ENCODE measurements around the gene PTPN3. TPM values are rescaled to one million over a fixed set of nuclear protein-coding genes. Genes with fewer than 3 reads are reported as not detected.

Gene PTPN3
- total and polyA plus RNA-seq, 10 of the 15 experiments (the other 5 are each of a cell fraction or from before 2014, with no cell fraction given): 0.18 to 1.3 (median 0.39) TPM

GRCh38 chr9:109421026-109421970 is 76.8 kb downstream of the PTPN3 start:
- no peaks in the 10 kb centered on the region for H3K9me3 ChIP-seq (replicated peaks; ENCODE audit: control insufficient read depth, insufficient read depth, low read length)
- in situ Hi-C loops (cut with MboI) (no loop called here), intact Hi-C loops (cut with micrococcal nuclease; ENCODE audit: unreplicated experiment) (no loop called here)
- H2AFZ ChIP-seq (ENCODE audit: control insufficient read depth, low read depth, low read length): no peak overlapping the region
- H3K9ac ChIP-seq (ENCODE audit: control insufficient read depth, insufficient read depth, low read length): no peak overlapping the region
- ChIA-PET RAD21 (ENCODE audit: unreplicated experiment) (interaction anchor here (1.8 to 4.5 kb wide), 3 partner anchors 10 to 19 kb away, joined by 19 to 24 read pairs (median 20); no protein-coding TSS in a partner anchor), POLR2A (interaction anchor here (2.0 to 3.8 kb wide), 4 partner anchors 8 to 21 kb away, joined by 5 to 11 read pairs (median 8); no protein-coding TSS in a partner anchor), CTCF (interaction anchor here (1.0 to 17.7 kb wide), 6 partner anchors 9 to 48 kb away, joined by 3 to 214 read pairs (median 12); no protein-coding TSS in a partner anchor), SMC1A (ENCODE audit: uncharacterized antibody, unreplicated experiment) (interaction anchor here (2.1 to 7.8 kb wide), 6 partner anchors 10 to 48 kb away, joined by 7 to 65 read pairs (median 16); no protein-coding TSS in a partner anchor)
- H3K4me3 ChIP-seq: no peak overlapping the region
- DNase-seq (ENCODE audit: low read depth, low spot score): no peak
- no peak overlapping the region for H3K27ac ChIP-seq (ENCODE audit: control insufficient read depth, insufficient read depth)
- TF ChIP-seq POLR2AphosphoS5 (IDR thresholded peaks at IDR 0.05; ENCODE audit: low read length): no peak
- TF ChIP-seq PML (IDR thresholded peaks at IDR 0.05; ENCODE audit: low read length): no peak
- no peak overlapping the region for H3K4me2 ChIP-seq (ENCODE audit: control insufficient read depth, insufficient read depth)
- H4K20me1 ChIP-seq (ENCODE audit: control insufficient read depth, insufficient read depth): no peaks in the 10 kb centered on the region
- no peaks in the 10 kb centered on the region for H3K36me3 ChIP-seq (ENCODE audit: control insufficient read depth in 2 of 2, insufficient read depth in 2 of 2, low read length in 1 of 2)
- BruUV-seq (replicated peaks): no TSS peak
- FAIRE-seq: no peak
- H3K4me1 ChIP-seq (ENCODE audit: control insufficient read depth, insufficient read depth, low read length): peaks cover 54% of the 10 kb centered on the region
- WGBS (ENCODE audit: insufficient coverage, insufficient replicate concordance, low lambda C conversion rate, missing lambda C conversion rate): 98% methylated on average over 13 of the region's 13 CpGs
- no peak for ATAC-seq
- no peaks in the 10 kb centered on the region for H3K27me3 ChIP-seq (replicated peaks in 1 of 2; ENCODE audit: control insufficient read depth in 2 of 2, insufficient read depth in 2 of 2, low read length in 1 of 2)
- no peaks in the 10 kb centered on the region for H3K79me2 ChIP-seq (ENCODE audit: control insufficient read depth, insufficient read depth, low read length)

GRCh38 chr9:109419531-109419930 is 78.6 kb downstream of the PTPN3 start:
- ChIA-PET CTCF (interaction anchor here (0.9 to 17.7 kb wide), 7 partner anchors 9 to 226 kb away, joined by 3 to 214 read pairs (median 7); no protein-coding TSS in a partner anchor), POLR2A (interaction anchor here (1.5 to 2.0 kb wide), 3 partner anchors 9 to 21 kb away, joined by 3 to 7 read pairs (median 6); no protein-coding TSS in a partner anchor), SMC1A (ENCODE audit: uncharacterized antibody, unreplicated experiment) (interaction anchor here (1.0 to 12.6 kb wide), 8 partner anchors 9 to 45 kb away, joined by 3 to 116 read pairs (median 4); no protein-coding TSS in a partner anchor), RAD21 (ENCODE audit: unreplicated experiment) (interaction anchor here (0.9 to 4.5 kb wide), 3 partner anchors 9 to 20 kb away, joined by 7 to 24 read pairs (median 12); no protein-coding TSS in a partner anchor)
- no peaks in the 10 kb centered on the region for H4K20me1 ChIP-seq (ENCODE audit: control insufficient read depth, insufficient read depth)
- no peaks in the 10 kb centered on the region for H3K27me3 ChIP-seq (replicated peaks in 1 of 2; ENCODE audit: control insufficient read depth in 2 of 2, insufficient read depth in 2 of 2, low read length in 1 of 2)
- no peaks in the 10 kb centered on the region for H3K9me3 ChIP-seq (replicated peaks; ENCODE audit: control insufficient read depth, insufficient read depth, low read length)
- H3K4me1 ChIP-seq (ENCODE audit: control insufficient read depth, insufficient read depth, low read length): peaks cover 70% of the 10 kb centered on the region
- in situ Hi-C loops (cut with MboI): no loop called here
- no peak overlapping the region for H3K9ac ChIP-seq (ENCODE audit: control insufficient read depth, insufficient read depth, low read length)
- no peak for ATAC-seq
- peak overlapping the region; percentile 32; the same call in 1 of the 2 replicates for H3K27ac ChIP-seq (ENCODE audit: control insufficient read depth, insufficient read depth)
- no peaks in the 10 kb centered on the region for H3K79me2 ChIP-seq (ENCODE audit: control insufficient read depth, insufficient read depth, low read length)
- no TSS peak for BruUV-seq (replicated peaks)
- H3K4me3 ChIP-seq: no peak overlapping the region
- H3K4me2 ChIP-seq (ENCODE audit: control insufficient read depth, insufficient read depth): peak overlapping the region; percentile 76
- WGBS (ENCODE audit: insufficient coverage, insufficient replicate concordance, low lambda C conversion rate, missing lambda C conversion rate): 93% methylated on average over 4 of the region's 4 CpGs
- no peaks in the 10 kb centered on the region for H3K36me3 ChIP-seq (ENCODE audit: control insufficient read depth in 2 of 2, insufficient read depth in 2 of 2, low read length in 1 of 2)
- no peak overlapping the region for H2AFZ ChIP-seq (ENCODE audit: control insufficient read depth, low read depth, low read length)
- FAIRE-seq: no peak
- DNase-seq (ENCODE audit: low read depth, low spot score): no peak
- intact Hi-C loops (cut with micrococcal nuclease; ENCODE audit: unreplicated experiment): loop anchor here (5.0 to 10.0 kb wide), 2 partner anchors 48 to 405 kb away; partner anchors contain the start of gene CTNNAL1
- no peak for TF ChIP-seq PKNOX1 (IDR thresholded peaks at IDR 0.05)
- TF ChIP-seq, protein P1, sequence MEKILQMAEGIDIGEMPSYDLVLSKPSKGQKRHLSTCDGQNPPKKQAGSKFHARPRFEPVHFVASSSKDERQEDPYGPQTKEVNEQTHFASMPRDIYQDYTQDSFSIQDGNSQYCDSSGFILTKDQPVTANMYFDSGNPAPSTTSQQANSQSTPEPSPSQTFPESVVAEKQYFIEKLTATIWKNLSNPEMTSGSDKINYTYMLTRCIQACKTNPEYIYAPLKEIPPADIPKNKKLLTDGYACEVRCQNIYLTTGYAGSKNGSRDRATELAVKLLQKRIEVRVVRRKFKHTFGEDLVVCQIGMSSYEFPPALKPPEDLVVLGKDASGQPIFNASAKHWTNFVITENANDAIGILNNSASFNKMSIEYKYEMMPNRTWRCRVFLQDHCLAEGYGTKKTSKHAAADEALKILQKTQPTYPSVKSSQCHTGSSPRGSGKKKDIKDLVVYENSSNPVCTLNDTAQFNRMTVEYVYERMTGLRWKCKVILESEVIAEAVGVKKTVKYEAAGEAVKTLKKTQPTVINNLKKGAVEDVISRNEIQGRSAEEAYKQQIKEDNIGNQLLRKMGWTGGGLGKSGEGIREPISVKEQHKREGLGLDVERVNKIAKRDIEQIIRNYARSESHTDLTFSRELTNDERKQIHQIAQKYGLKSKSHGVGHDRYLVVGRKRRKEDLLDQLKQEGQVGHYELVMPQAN (conservative IDR thresholded peaks at IDR 0.05): no peak
- no peak for TF ChIP-seq RAD51 (IDR thresholded peaks at IDR 0.05)
- TF ChIP-seq CEBPB (IDR thresholded peaks at IDR 0.05; ENCODE audit: borderline replicate concordance in 1 of 2, low read depth in 2 of 2, low read length in 2 of 2): no peak
- no peak for TF ChIP-seq ZSCAN29 (IDR thresholded peaks at IDR 0.05)
- TF ChIP-seq GATAD2B (conservative IDR thresholded peaks at IDR 0.05; ENCODE audit: low read depth): no peak
- TF ChIP-seq, protein P2, sequence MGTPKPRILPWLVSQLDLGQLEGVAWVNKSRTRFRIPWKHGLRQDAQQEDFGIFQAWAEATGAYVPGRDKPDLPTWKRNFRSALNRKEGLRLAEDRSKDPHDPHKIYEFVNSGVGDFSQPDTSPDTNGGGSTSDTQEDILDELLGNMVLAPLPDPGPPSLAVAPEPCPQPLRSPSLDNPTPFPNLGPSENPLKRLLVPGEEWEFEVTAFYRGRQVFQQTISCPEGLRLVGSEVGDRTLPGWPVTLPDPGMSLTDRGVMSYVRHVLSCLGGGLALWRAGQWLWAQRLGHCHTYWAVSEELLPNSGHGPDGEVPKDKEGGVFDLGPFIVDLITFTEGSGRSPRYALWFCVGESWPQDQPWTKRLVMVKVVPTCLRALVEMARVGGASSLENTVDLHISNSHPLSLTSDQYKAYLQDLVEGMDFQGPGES (IDR thresholded peaks at IDR 0.05): no peak
- TF ChIP-seq WRNIP1 (IDR thresholded peaks at IDR 0.05; ENCODE audit: borderline replicate concordance, low read depth, low read length): no peak

All from GM12878 (cell line).